Sigmoid colon (tissue), 4 donors: ENCODE data around the gene ZNF782.

ENCODE experiments used
- EP300 ChIP-seq, 4 donors: sonication (generic); formaldehyde crosslinking; IDR thresholded peaks; one replicate each; pipeline ENCODE4 v1.6.1; 2017; ENCODE audit warnings: antibody characterized with exemption in 4 of 4
- POLR2A ChIP-seq, 2 donors: fragments of 450-650 bp; IDR thresholded peaks; one replicate each; pipeline ENCODE4 v1.6.1; 2016; ENCODE audit warnings: antibody characterized with exemption in 2 of 2, mild to moderate bottlenecking in 2 of 2, moderate library complexity in 2 of 2
- POLR2AphosphoS5 ChIP-seq, 4 donors: sonication (generic); formaldehyde crosslinking; IDR thresholded peaks; one replicate each; pipeline ENCODE4 v1.6.1; 2017; ENCODE audit warnings: antibody characterized with exemption in 4 of 4
- TF ChIP-seq, protein P1 (sequence below), 4 experiments: fragments of 450-650 bp in 3 of 4; fragments of 200-600 bp in 1 of 4; IDR thresholded peaks; one replicate each; pipeline ENCODE4 v1.5.1; 2016 to 2019; ENCODE audit warnings: antibody characterized with exemption in 4 of 4, mild to moderate bottlenecking in 3 of 4, moderate library complexity in 2 of 4

- no peak for TF ChIP-seq POLR2AphosphoS5 (IDR thresholded peaks at IDR 0.05)
- no peak for TF ChIP-seq EP300 (IDR thresholded peaks at IDR 0.05)
- TF ChIP-seq, protein P1, sequence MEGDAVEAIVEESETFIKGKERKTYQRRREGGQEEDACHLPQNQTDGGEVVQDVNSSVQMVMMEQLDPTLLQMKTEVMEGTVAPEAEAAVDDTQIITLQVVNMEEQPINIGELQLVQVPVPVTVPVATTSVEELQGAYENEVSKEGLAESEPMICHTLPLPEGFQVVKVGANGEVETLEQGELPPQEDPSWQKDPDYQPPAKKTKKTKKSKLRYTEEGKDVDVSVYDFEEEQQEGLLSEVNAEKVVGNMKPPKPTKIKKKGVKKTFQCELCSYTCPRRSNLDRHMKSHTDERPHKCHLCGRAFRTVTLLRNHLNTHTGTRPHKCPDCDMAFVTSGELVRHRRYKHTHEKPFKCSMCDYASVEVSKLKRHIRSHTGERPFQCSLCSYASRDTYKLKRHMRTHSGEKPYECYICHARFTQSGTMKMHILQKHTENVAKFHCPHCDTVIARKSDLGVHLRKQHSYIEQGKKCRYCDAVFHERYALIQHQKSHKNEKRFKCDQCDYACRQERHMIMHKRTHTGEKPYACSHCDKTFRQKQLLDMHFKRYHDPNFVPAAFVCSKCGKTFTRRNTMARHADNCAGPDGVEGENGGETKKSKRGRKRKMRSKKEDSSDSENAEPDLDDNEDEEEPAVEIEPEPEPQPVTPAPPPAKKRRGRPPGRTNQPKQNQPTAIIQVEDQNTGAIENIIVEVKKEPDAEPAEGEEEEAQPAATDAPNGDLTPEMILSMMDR (IDR thresholded peaks at IDR 0.05): peak in 3 of 4 experiments; percentile 39 to 85 (median 49)
- TF ChIP-seq POLR2A (IDR thresholded peaks at IDR 0.05): no peak
Measured at GRCh38 chr9:96856363-96857286, 2.3 kb upstream of the ZNF782 start.
